Naive thymus-derived CD8-positive, alpha-beta T cell (primary cell): ENCODE results near the gene UMAD1. TPM values are rescaled to one million over a fixed set of nuclear protein-coding genes. Genes with fewer than 3 reads are reported as not detected.
"Not testable (repeated sequence)": the region's sequence is repeated elsewhere in the genome, so short reads cannot be mapped to it uniquely, and the experiment has no call there.

Experiments used
- ATAC-seq, 2 donors: fragments of 150-1000 bp; cut with Tn5 transposase in 1 of 2; sonication (Bioruptor Pico), chemical (Tn5 transposase) in 1 of 2; 1 replicate in 1 of 2; 2 replicates in 1 of 2; pipeline ENCODE4 v1.10.0; 2021; ENCODE audit warnings: mild to moderate bottlenecking in 2 of 2, moderate library complexity in 2 of 2
- POLR2A ChIA-PET: fragments of 350-600 bp; sonication (Branson Sonifier 250); formaldehyde crosslinking; loops from one replicate; lab custom pipeline; 2021; ENCODE audit warnings: antibody characterized with exemption; lab: Charles Lee
- DNase-seq, 10 donors: peaks; one replicate each; pipeline versions ENCODE4 v3.0.0 to v3.0.0-alpha.2; 2020 to 2022
- H3K27ac Mint-ChIP-seq, 10 donors: one replicate each; pipeline ENCODE4 v1.8.0; 2020 to 2022; ENCODE audit warnings: mild to moderate bottlenecking in 10 of 10, mixed read lengths in 10 of 10, moderate library complexity in 4 of 10, inconsistent platforms in 1 of 10
- H3K27me3 Mint-ChIP-seq, 5 donors: one replicate each; pipeline ENCODE4 v1.8.0; 2021 to 2022; ENCODE audit warnings: mixed read lengths in 5 of 5
- H3K36me3 Mint-ChIP-seq, 3 donors: one replicate each; pipeline ENCODE4 v1.8.0; 2020 to 2022; ENCODE audit warnings: mixed read lengths in 3 of 3, mild to moderate bottlenecking in 2 of 3, inconsistent platforms in 1 of 3
- H3K4me1 Mint-ChIP-seq, 4 donors: one replicate each; pipeline ENCODE4 v1.8.0; 2021 to 2022; ENCODE audit warnings: mixed read lengths in 4 of 4
- H3K4me3 Mint-ChIP-seq, 10 donors: one replicate each; pipeline ENCODE4 v1.8.0; 2020 to 2022; ENCODE audit warnings: mild to moderate bottlenecking in 10 of 10, mixed read lengths in 10 of 10, moderate library complexity in 6 of 10, inconsistent platforms in 1 of 10
- H3K9me3 Mint-ChIP-seq, 9 donors: one replicate each; pipeline ENCODE4 v1.8.0; 2020 to 2022; ENCODE audit warnings: mixed read lengths in 9 of 9, mild to moderate bottlenecking in 3 of 9, inconsistent platforms in 1 of 9, moderate library complexity in 1 of 9
- polyA plus RNA-seq, 3 donors: library from polyadenylated mRNA; unstranded; fragments of 300-500 nt; fragmentation: Illumina TruSeq; gene quantifications; one replicate each; pipeline ENCODE4 v1.2.3, GENCODE V29; 2021
- total RNA-seq, 8 experiments: library from RNA in 2 of 8; stranded (reverse) in 2 of 8; gene quantifications; one replicate each; pipeline ENCODE4 v1.2.3 and lab custom pipeline; 2021 to 2026

The UMAD1 gene
- total and polyA plus RNA-seq, 5 experiments from 2014 or later = 18.4 to 35.5 (median 25.9) TPM

- no peaks in the 10 kb centered on the region for H3K27me3 Mint-ChIP-seq
- no peaks in the 10 kb centered on the region for H3K9me3 Mint-ChIP-seq
- no peak overlapping the region for H3K4me3 Mint-ChIP-seq
- H3K4me1 Mint-ChIP-seq = peaks cover 0 to 2% (median 0%) of the 10 kb centered on the region in 4 donors
- DNase-seq (no peak), ATAC-seq (no peak)
- no peak overlapping the region for H3K27ac Mint-ChIP-seq
- peaks cover 0 to 30% (median 28%) of the 10 kb centered on the region in 3 donors for H3K36me3 Mint-ChIP-seq
- POLR2A ChIA-PET = no interaction called here
Measured at GRCh38 chr7:7802531-7802930, 162.0 kb downstream of the UMAD1 start.

- H3K4me3 Mint-ChIP-seq = no peak overlapping the region
- DNase-seq (no peak), ATAC-seq (no peak)
- H3K27me3 Mint-ChIP-seq = no peaks in the 10 kb centered on the region
- H3K27ac Mint-ChIP-seq = no peak overlapping the region
- POLR2A ChIA-PET = no interaction called here
- H3K36me3 Mint-ChIP-seq = peaks cover 0 to 19% (median 18%) of the 10 kb centered on the region in 3 donors
- peaks cover 0 to 2% (median 0%) of the 10 kb centered on the region in 4 donors for H3K4me1 Mint-ChIP-seq
- H3K9me3 Mint-ChIP-seq = no peaks in the 10 kb centered on the region
Measured at GRCh38 chr7:7803715-7804178, 163.2 kb downstream of the UMAD1 start.

- H3K9me3 Mint-ChIP-seq, H3K27me3 Mint-ChIP-seq, H3K4me1 Mint-ChIP-seq, H3K27ac Mint-ChIP-seq, DNase-seq, H3K4me3 Mint-ChIP-seq, POLR2A ChIA-PET, ATAC-seq: not testable (repeated sequence)
- peaks cover 0 to 19% (median 14%) of the 10 kb centered on the region in 3 donors for H3K36me3 Mint-ChIP-seq
Measured at GRCh38 chr7:7804822-7805221, 164.3 kb downstream of the UMAD1 start.

- Mint-ChIP-seq H3K36me3 (peaks cover 0 to 18% (median 12%) of the 10 kb centered on the region in 3 donors), H3K27me3 (no peaks in the 10 kb centered on the region), H3K4me3 (no peak overlapping the region), H3K4me1 (peaks cover 0 to 2% (median 0%) of the 10 kb centered on the region in 4 donors), H3K9me3 (no peaks in the 10 kb centered on the region), H3K27ac (no peak overlapping the region)
- POLR2A ChIA-PET = no interaction called here
- no peak for DNase-seq
- ATAC-seq = no peak
Measured at GRCh38 chr7:7805511-7806153, 165.1 kb downstream of the UMAD1 start.

GRCh38 chr7:7808156-7808555 is 167.6 kb downstream of the UMAD1 start:
- H3K27ac Mint-ChIP-seq = no peak overlapping the region
- DNase-seq = no peak
- H3K4me3 Mint-ChIP-seq = no peak overlapping the region
- no peaks in the 10 kb centered on the region for H3K9me3 Mint-ChIP-seq
- POLR2A ChIA-PET = no interaction called here
- H3K4me1 Mint-ChIP-seq = peaks cover 0 to 2% (median 0%) of the 10 kb centered on the region in 4 donors
- ATAC-seq = no peak
- H3K36me3 Mint-ChIP-seq = peaks cover 0 to 13% (median 13%) of the 10 kb centered on the region in 3 donors
- H3K27me3 Mint-ChIP-seq = no peaks in the 10 kb centered on the region

- Mint-ChIP-seq H3K4me3 (no peak overlapping the region), H3K9me3 (no peaks in the 10 kb centered on the region), H3K4me1 (peaks cover 0 to 2% (median 0%) of the 10 kb centered on the region in 4 donors), H3K27me3 (no peaks in the 10 kb centered on the region), H3K27ac (no peak overlapping the region), H3K36me3 (peaks cover 3 to 15% (median 13%) of the 10 kb centered on the region in 3 donors)
- DNase-seq (no peak), ATAC-seq (no peak)
- POLR2A ChIA-PET = no interaction called here
Measured at GRCh38 chr7:7808626-7809025, 168.1 kb downstream of the UMAD1 start.

GRCh38 chr7:7810380-7810779 is 169.8 kb downstream of the UMAD1 start:
- ATAC-seq (no peak), DNase-seq (no peak)
- Mint-ChIP-seq H3K4me1 (peaks cover 3 to 9% (median 8%) of the 10 kb centered on the region in 4 donors), H3K4me3 (no peak overlapping the region), H3K27me3 (no peaks in the 10 kb centered on the region), H3K36me3 (peaks cover 4 to 18% (median 14%) of the 10 kb centered on the region in 3 donors), H3K9me3 (peaks cover 0 to 2% (median 0%) of the 10 kb centered on the region in 9 donors), H3K27ac (no peak overlapping the region)
- POLR2A ChIA-PET = no interaction called here

- ATAC-seq = no peak
Measured at GRCh38 chr7:7810826-7811225, 170.3 kb downstream of the UMAD1 start.

GRCh38 chr7:7812112-7812511 is 171.6 kb downstream of the UMAD1 start:
- no peak for ATAC-seq
- no peak for DNase-seq
- peaks cover 4 to 22% (median 20%) of the 10 kb centered on the region in 3 donors for H3K36me3 Mint-ChIP-seq
- no peak overlapping the region for H3K27ac Mint-ChIP-seq
- no peak overlapping the region for H3K4me3 Mint-ChIP-seq
- peaks cover 18 to 26% (median 25%) of the 10 kb centered on the region in 4 donors for H3K4me1 Mint-ChIP-seq
- peaks cover 0 to 2% (median 0%) of the 10 kb centered on the region in 9 donors for H3K9me3 Mint-ChIP-seq
- POLR2A ChIA-PET = no interaction called here
- no peaks in the 10 kb centered on the region for H3K27me3 Mint-ChIP-seq

More at GRCh38 chr7:7810826-7811225, 170.3 kb downstream of the UMAD1 start:
- Mint-ChIP-seq H3K4me1 (peaks cover 7 to 13% (median 13%) of the 10 kb centered on the region in 4 donors), H3K9me3 (peaks cover 0 to 2% (median 0%) of the 10 kb centered on the region in 9 donors), H3K4me3 (no peak overlapping the region), H3K36me3 (peaks cover 4 to 18% (median 14%) of the 10 kb centered on the region in 3 donors), H3K27ac (no peak overlapping the region), H3K27me3 (no peaks in the 10 kb centered on the region)
- DNase-seq = no peak
- POLR2A ChIA-PET = no interaction called here

GRCh38 chr7:7815395-7815794 is 174.8 kb downstream of the UMAD1 start:
- Mint-ChIP-seq H3K27me3 (no peaks in the 10 kb centered on the region), H3K4me3 (peak overlapping the region in 6 of 10 donors; percentile 15 to 60 (median 54)), H3K4me1 (peaks cover 23 to 44% (median 31%) of the 10 kb centered on the region in 4 donors), H3K36me3 (peaks cover 4 to 32% (median 29%) of the 10 kb centered on the region in 3 donors), H3K9me3 (peaks cover 0 to 3% (median 0%) of the 10 kb centered on the region in 9 donors), H3K27ac (peak overlapping the region in 5 of 10 donors; percentile 22 to 76 (median 70))
- no peak for ATAC-seq
- POLR2A ChIA-PET = interaction anchor here (0.5 kb wide), 1 partner anchor 382 kb away, joined by 3 read pairs; no protein-coding TSS in a partner anchor
- no peak for DNase-seq

GRCh38 chr7:7816084-7816483 is 175.5 kb downstream of the UMAD1 start:
- Mint-ChIP-seq H3K36me3 (peaks cover 4 to 32% (median 29%) of the 10 kb centered on the region in 3 donors), H3K4me1 (peaks cover 23 to 44% (median 31%) of the 10 kb centered on the region in 4 donors), H3K4me3 (peak overlapping the region in 9 of 10 donors; percentile 3 to 74 (median 51)), H3K9me3 (peaks cover 0 to 3% (median 0%) of the 10 kb centered on the region in 9 donors), H3K27ac (peak overlapping the region in 8 of 10 donors; percentile 40 to 80 (median 72)), H3K27me3 (no peaks in the 10 kb centered on the region)
- DNase-seq (peak in 4 of 10 donors; percentile 5 to 39 (median 19)), ATAC-seq (peak; percentile 37 to 64)
- POLR2A ChIA-PET = no interaction called here

GRCh38 chr7:7816816-7817536 is 176.4 kb downstream of the UMAD1 start:
- ATAC-seq (no peak), DNase-seq (no peak)
- POLR2A ChIA-PET = no interaction called here
- Mint-ChIP-seq H3K36me3 (peaks cover 4 to 32% (median 29%) of the 10 kb centered on the region in 3 donors), H3K27ac (peak overlapping the region in 8 of 10 donors; percentile 7 to 80 (median 67)), H3K4me1 (peaks cover 23 to 44% (median 31%) of the 10 kb centered on the region in 4 donors), H3K4me3 (peak overlapping the region in 8 of 10 donors; percentile 2 to 63 (median 20)), H3K27me3 (no peaks in the 10 kb centered on the region), H3K9me3 (peaks cover 0 to 3% (median 0%) of the 10 kb centered on the region in 9 donors)
